Stimulated activated CD8-positive, alpha-beta memory T cell treated with anti-CD3 and anti-CD28 coated beads, Interleukin-15, amount 100 ng/mL, for 4 hours (primary cell): ENCODE measurements around the gene CLK1.
A peak's percentile ranks its signal among the peaks of the same experiment; 100 is the strongest.
"Not testable (repeated sequence)": the region's sequence is repeated elsewhere in the genome, so short reads cannot be mapped to it uniquely, and the experiment has no call there.

Experiments used
- DNase-seq, 2 donors: peaks; one replicate each; pipeline ENCODE4 v3.0.0-alpha.2; 2020; ENCODE audit warnings: low read depth in 2 of 2

CLK1 gene

GRCh38 chr2:200851398-200852248 is 12.8 kb downstream of the CLK1 start:
- DNase-seq, result no peak

DNA sequence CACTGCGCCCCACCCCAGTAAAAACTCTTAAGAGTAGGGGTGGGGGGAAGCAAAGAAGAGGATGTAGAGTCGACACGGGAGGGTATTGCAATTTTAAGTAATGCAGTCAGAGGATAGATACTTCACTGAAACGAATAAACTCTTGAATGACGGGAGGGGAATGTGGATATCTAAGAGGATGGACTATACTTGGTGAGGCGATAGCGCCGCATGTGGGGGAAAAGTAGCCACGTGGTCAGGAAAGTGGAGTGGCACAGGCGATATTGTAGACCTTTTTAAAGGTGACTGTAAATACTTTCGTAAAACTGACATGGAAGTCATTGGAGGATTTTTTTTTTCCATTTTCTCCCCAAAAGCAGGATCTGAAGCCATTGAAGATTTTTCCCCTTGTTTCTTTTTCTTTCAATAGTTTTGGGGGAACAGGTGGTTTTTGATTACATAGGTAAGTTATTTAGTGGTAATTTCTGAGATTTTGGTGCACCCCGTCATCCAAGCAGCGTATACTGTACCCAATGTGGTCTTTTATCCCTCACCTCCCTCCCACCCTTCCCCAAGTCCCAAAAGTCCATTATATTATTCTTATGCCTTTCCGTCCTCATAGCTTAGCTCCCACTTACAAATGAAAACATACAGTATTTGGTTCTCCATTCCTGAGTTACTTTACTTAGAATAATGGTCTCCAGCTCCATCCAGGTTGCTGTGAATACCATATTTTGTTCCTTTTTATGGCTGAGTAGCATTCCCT is 13.8 kb downstream of the CLK1 start:
- no peak for DNase-seq

DNA sequence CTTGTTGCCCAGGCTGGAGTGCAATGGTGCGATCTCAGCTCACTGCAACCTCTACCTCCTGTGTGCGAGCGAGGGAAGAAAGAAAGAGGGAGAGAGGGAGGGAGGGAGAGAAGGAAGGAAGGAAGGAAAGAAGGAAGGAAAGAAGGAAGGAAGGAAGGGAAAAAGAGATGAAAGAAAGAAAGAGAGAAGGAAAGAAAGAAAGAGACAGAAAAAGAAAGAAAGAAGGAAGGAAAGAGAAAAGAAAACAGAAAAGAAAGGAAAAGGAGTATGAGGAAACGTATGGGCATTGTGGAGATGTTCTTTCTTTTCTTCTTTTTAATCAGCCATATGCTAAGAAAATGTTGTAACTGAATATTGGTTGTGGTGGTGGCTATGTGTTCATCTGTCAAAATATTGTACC is 16.5 kb downstream of the CLK1 start:
- no peak for DNase-seq

- DNase-seq, result no peak
Measured at GRCh38 chr2:200847269-200847668, 17.2 kb downstream of the CLK1 start.

DNA sequence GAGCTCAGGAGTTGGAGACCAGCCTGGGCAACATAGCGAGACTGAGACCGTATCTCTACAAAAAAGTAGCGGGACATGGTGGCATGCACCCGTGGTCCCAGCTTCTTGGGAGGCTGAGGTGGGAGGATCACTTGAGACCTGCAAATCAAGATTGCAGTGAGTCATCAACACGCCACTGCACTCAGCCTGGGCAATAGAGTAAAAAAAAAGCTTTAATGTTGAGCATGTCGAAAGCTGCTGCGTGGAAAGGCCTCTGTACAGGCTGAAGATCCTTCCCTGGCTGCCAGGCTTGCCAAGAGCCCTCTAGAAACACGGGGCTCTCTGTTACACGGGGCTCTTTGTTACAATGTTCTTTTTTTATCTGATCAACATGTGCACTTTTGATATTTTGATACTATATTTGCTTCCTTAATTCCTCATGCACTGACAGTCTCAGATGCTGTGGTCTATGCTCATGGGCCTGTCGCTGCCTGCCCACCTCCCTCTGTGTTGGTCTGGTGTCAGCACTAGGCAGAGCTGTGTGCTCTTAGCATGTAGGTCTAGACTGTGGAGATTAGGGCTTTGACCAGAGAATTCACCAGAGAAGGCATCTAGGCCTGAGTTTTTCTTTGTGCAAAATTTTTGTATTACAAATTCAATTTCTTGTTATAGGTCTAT is 18.7 kb downstream of the CLK1 start:
- no peak for DNase-seq

- DNase-seq, result no peak
Measured at GRCh38 chr2:200845194-200845593, 19.3 kb downstream of the CLK1 start.

DNA sequence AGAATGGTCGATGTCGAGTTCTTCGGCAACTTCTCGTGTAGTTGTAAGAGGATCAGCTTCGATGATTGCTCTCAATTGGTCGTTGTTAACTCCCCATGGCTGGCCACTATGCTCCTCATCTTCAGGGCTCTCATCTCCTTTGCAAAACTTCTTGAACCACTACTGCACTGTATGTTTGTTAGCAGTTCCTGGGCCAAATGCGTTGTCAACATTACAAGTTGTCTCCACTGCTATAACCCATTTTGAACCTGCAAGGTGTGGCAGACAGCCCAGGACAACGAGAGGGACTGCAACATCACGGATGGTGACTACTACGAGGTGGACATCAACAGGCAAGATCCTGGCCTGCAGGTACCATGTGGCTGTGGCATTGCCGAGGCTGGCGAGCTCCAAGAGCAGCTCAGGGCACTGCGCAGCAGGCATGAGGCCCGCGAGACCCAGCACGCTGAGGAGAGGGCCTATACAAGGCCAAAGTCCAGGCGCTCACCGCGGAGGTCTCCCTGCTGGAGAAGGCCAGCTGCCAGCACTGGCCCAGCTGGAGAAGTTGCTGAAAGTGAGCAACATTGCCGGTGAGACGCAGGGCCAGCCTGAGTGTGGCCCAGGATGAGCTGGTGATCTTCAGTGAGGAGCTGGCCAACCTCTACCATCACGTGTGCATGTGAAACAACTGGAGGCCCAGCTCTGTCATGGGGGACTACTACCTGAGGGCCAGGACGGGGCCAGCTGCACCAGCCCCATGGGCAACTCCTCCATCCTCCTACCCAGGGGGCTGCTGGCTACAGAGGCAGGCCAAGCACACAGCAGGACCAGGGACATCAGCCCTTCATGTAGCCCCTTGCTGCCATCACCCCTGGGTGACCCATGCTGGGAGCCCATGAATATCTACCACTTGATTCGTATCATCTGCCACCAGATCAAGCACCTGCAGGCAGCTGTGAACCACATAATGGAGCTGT is 20.2 kb downstream of the CLK1 start:
- no peak for DNase-seq

- DNase-seq, result no peak
Measured at GRCh38 chr2:200839513-200839912, 24.9 kb downstream of the CLK1 start.

- no peak for DNase-seq
Measured at GRCh38 chr2:200834701-200835100, 29.8 kb downstream of the CLK1 start.

DNA sequence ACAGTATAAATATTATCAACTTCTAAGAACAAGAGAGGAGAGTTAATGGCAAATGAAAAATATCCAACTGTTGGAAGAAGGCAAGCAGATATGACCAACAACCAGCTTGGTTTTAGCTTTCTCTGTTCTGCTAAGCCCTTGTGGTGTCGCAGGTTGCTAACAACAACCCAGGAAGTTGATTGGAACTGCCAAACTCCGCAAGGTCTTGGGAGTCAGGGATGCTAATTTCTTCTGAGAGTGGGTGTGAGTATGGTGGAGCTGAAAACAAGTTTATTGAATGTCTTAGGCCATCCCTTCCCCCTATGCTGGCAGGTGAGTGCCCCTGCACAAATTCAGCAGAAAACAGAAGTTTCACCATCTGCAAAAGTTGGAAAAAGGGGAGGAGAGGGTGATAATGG is 35.2 kb downstream of the CLK1 start:
- no peak for DNase-seq

- DNase-seq, result no peak
Measured at GRCh38 chr2:200828572-200829257, 35.7 kb downstream of the CLK1 start.

- no peak for DNase-seq
Measured at GRCh38 chr2:200828104-200828503, 36.4 kb downstream of the CLK1 start.

DNA sequence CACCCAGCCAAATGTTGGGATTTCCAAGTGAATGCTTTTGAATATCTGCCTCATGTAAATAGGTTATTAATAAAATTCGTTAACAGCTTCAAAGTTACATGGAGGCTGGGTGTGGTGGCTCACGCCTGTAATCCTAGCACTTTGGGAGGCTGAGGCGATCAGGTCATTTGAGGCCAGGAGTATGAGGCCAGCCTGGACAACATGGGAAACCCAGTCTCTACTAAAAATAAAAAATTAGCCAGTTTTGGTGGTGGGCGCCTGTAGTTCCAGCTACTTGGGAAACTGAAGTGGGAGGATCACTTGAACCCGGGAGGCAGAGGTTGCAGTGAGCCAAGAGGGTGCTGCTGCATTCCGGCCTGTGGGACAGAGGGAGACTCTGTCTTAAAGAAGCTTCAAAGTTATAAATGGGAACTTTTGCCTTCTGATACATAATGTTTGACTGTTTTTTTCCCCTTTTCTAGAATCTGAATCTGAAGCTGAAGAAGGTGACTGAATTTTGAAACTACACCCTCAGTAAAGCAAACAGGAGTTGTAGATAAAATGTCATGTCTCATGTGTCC is 42.7 kb downstream of the CLK1 start:
- DNase-seq, result no peak

DNA sequence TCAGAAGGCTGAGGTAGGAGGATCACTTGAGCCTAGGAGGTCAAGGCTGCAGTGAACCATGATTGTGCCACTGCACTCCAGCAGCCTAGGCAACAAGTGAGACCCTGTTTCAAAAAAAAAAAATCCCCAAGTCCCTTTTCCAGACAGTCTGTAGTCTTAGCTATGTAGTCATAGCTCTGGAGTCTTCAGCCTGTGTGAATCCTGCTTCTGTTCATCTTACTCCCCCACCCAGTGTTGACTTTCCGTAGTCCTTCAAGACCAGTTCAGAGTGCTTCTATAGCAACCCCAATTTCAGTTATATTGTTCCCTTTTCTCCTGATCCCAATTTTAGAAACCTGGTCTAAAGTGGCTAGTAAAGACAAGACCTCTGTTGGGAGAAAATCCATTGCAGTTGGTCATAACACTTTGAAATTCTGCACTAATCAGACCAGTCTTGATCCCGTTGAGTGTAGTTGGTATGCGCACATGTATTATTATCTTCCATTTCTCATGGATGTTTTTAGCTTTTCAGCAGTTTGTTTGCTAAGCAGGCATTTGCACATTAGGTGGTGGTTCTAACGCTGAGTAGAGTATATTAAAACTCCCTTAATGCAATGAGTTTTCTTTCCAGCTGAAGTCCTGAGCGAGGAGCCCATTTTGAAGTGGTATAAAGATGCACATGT is 43.8 kb downstream of the CLK1 start:
- no peak for DNase-seq

DNA sequence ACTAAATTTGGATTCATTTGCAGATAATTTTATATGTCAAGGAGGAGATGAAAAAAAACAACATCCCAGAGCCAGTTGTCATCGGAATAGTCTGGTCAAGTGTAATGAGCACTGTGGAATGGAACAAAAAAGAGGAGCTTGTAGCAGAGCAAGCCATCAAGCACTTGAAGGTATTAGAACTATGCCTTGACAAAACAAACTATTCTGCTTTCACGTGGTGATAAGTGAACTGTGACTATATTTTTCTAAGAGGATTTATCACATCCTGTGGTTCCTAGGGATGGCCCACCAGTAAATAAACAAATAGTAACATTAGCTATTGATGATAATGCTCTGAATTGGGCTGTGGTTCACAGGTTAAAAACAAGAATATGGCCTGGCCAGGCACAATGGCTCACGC is 45.7 kb downstream of the CLK1 start:
- not testable (repeated sequence) for DNase-seq

- DNase-seq, result no peak
Measured at GRCh38 chr2:200814917-200815316, 49.5 kb downstream of the CLK1 start.

DNA sequence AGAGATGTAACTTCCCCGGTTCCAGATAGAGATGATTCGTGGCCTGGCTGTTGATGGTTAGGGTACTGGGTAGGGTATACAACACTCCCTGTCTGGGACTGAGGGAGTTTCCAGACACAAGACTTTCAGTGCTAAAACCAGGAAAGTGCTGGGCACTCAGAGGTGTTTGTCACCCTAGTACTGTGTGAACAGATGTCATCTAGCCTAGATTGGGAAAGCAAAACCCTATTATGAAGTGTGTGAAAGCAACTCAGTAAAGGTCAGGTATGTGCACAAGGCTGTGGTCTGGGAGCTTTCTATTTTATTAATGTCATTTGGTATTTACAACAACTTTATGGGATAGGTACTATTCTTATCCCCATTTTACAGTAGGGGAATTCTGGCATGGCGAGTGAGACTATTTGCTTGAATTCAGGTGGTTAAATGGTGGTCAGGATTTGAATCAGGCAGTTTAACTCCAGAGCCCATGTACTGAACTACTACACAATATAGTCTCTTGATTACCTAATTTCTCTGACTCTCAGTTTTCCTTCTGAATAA is 50.1 kb downstream of the CLK1 start:
- no peak for DNase-seq

DNA sequence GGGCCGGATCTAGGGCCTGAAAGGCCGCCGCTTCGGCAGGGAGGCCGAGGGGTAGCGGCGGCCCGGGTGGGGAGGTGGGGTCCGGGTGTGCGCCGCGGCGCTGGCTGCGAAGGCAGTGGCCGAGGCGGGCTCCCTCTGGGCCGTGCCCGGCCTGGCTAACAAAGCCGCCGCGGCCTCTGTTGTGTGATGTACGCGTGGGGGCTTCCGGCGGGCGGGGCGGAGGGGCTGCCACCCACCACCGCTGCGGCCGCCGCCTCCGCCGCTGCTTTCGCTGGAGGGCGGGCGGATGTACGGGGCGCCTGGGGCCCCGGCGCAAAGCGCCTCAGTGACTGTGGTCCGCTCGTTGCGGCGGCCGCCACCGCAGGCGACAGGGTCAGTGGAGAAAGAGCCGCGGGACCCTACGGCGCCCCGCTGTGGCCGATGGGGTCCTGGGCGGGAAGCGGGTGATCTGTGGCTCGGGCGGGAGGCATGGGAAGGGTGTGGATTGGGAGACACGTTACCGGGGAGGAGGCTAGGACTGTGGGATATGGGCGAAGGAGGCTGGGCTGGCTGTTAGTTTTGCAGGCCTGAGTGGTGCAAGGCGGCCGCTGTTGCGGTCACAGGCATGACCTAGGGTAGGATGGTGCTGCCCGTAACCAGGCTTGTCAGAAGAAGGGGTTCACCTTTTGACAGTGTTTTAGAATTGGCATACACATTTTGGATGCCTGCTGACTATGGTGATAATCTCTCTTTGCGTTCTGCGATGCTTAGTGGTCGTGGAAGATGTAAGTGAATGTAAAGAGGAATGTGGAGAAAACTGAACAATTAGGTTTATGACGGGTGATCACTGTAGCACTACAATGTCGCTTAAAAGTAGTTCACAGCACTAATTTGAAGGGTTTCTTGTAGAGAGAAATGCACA is 52.1 kb downstream of the CLK1 start:
- peak; percentile 39 to 60 for DNase-seq
